Measurements from ENCODE around the gene DAD1. TPM values are rescaled to one million over a fixed set of nuclear protein-coding genes. Genes with fewer than 3 reads are reported as not detected.

Gene DAD1
- polyA plus RNA-seq, 1 donor (not counting 4 experiments of a cell fraction or from before 2014, with no cell fraction given) = 351 TPM

DNA sequence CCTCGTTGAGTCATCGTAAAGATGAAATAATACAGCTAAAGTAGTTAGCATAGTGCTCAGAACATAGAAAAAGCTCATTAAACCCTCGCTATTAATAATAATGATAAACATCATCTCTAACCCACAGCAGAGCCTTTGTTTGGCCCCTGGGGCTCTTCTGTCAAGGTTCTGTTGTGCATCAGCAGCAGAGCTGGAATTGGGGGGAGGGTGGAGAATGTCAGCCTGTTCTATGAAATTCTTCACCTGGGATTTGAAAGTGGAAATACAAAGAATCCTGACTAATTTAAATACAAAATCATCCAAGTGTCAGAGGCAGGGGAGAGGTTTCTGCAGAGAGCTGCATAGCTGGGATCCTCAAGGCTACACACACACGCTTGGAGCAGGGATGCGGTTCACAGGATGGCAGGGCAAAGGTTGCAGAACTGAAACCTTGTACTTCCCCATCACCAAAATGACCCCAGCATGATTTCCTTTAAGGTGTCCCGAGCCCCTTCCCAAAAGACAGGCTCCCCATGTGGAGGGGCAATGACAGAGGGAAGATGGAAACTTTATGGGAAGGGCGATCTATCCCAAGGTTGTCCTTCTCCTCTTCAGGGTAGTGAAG lies 71.8 kb downstream of the DAD1 start:
- peaks cover 23% of the 10 kb centered on the region for H3K4me1 ChIP-seq (ENCODE audit: control insufficient read depth, extremely low read depth, insufficient read depth, low read length)
- dilution Hi-C loops (cut with MboI; ENCODE audit: extremely low pct_ligation_motif_present, low sequenced_read_pairs) = no loop called here
- no peak for FAIRE-seq

GRCh38 chr14:22515929-22516328 lies 73.1 kb downstream of the DAD1 start:
- no peaks in the 10 kb centered on the region for H4K20me1 ChIP-seq (ENCODE audit: control insufficient read depth, extremely low read depth, insufficient read depth, low read length)
- FAIRE-seq = no peak
- no peak overlapping the region for H3K4me2 ChIP-seq (ENCODE audit: control insufficient read depth, extremely low read depth, insufficient read depth, low read depth, low read length)

More for the DNA sequence above, 71.8 kb downstream of the DAD1 start:
- H3K4me2 ChIP-seq (ENCODE audit: control insufficient read depth, extremely low read depth, insufficient read depth, low read depth, low read length) = no peak overlapping the region
- no peaks in the 10 kb centered on the region for H4K20me1 ChIP-seq (ENCODE audit: control insufficient read depth, extremely low read depth, insufficient read depth, low read length)
- H3K9me3 ChIP-seq (ENCODE audit: control insufficient read depth, low read depth, low read length) = no peaks in the 10 kb centered on the region
- no peak overlapping the region for H3K9ac ChIP-seq (ENCODE audit: control insufficient read depth, extremely low read depth, insufficient read depth, low read length)
- H3K79me2 ChIP-seq (ENCODE audit: control insufficient read depth, insufficient read depth, low read length) = no peaks in the 10 kb centered on the region
- TF ChIP-seq EZH2 (IDR thresholded peaks at IDR 0.05; ENCODE audit: low read length) (no peak), CTCF (optimal IDR thresholded peaks at IDR 0.05 in 1 of 3, IDR thresholded peaks at IDR 0.05 in 1 of 3, conservative IDR thresholded peaks at IDR 0.05 in 1 of 3; ENCODE audit: extremely low read depth in 1 of 3, insufficient read depth in 2 of 3, low read length in 3 of 3) (no peak)
- H3K4me3 ChIP-seq (ENCODE audit: control insufficient read depth in 2 of 3, extremely low read depth in 1 of 3, insufficient read depth in 2 of 3, low read depth in 1 of 3, low read length in 3 of 3) = no peak overlapping the region
- H3K36me3 ChIP-seq (ENCODE audit: control insufficient read depth in 2 of 2, extremely low read depth in 1 of 2, insufficient read depth in 2 of 2, low read length in 2 of 2) = no peaks in the 10 kb centered on the region
- no peak overlapping the region for H3K27ac ChIP-seq (ENCODE audit: control insufficient read depth, insufficient read depth, low read length)
- H3K9me1 ChIP-seq (ENCODE audit: control insufficient read depth, extremely low read depth, insufficient read depth, low read length) = no peaks in the 10 kb centered on the region
- no peaks in the 10 kb centered on the region for H3K27me3 ChIP-seq (ENCODE audit: control insufficient read depth, extremely low read depth, insufficient read depth, low read length)
- no peak for DNase-seq (ENCODE audit: low read depth, low spot score)
- H2AFZ ChIP-seq (ENCODE audit: control insufficient read depth, low read length) = no peak overlapping the region

More at GRCh38 chr14:22515929-22516328, 73.1 kb downstream of the DAD1 start:
- H3K9me1 ChIP-seq (ENCODE audit: control insufficient read depth, extremely low read depth, insufficient read depth, low read length) = no peaks in the 10 kb centered on the region
- dilution Hi-C loops (cut with MboI; ENCODE audit: extremely low pct_ligation_motif_present, low sequenced_read_pairs) = no loop called here
- H3K27ac ChIP-seq (ENCODE audit: control insufficient read depth, insufficient read depth, low read length) = no peak overlapping the region
- no peak overlapping the region for H3K4me3 ChIP-seq (ENCODE audit: control insufficient read depth in 2 of 3, extremely low read depth in 1 of 3, insufficient read depth in 2 of 3, low read depth in 1 of 3, low read length in 3 of 3)
- H3K79me2 ChIP-seq (ENCODE audit: control insufficient read depth, insufficient read depth, low read length) = no peaks in the 10 kb centered on the region
- H3K9ac ChIP-seq (ENCODE audit: control insufficient read depth, extremely low read depth, insufficient read depth, low read length) = no peak overlapping the region
- H3K4me1 ChIP-seq (ENCODE audit: control insufficient read depth, extremely low read depth, insufficient read depth, low read length) = peaks cover 21% of the 10 kb centered on the region
- H3K36me3 ChIP-seq (ENCODE audit: control insufficient read depth in 2 of 2, extremely low read depth in 1 of 2, insufficient read depth in 2 of 2, low read length in 2 of 2) = no peaks in the 10 kb centered on the region
- H2AFZ ChIP-seq (ENCODE audit: control insufficient read depth, low read length) = no peak overlapping the region
- TF ChIP-seq EZH2 (IDR thresholded peaks at IDR 0.05; ENCODE audit: low read length) = no peak
- no peaks in the 10 kb centered on the region for H3K27me3 ChIP-seq (ENCODE audit: control insufficient read depth, extremely low read depth, insufficient read depth, low read length)
- no peak for DNase-seq (ENCODE audit: low read depth, low spot score)
- H3K9me3 ChIP-seq (ENCODE audit: control insufficient read depth, low read depth, low read length) = no peaks in the 10 kb centered on the region

Small RNA genes within 50 kb of the gene (small RNA-seq; reads per million reads assigned to genes)
- gene TRAJ1 (ENCODE audit: insufficient read length in 3 of 3, low read depth in 3 of 3, low replicate concordance in 1 of 3) (0 reads per million in 3 experiments), gene TRAJ10 (ENCODE audit: insufficient read length in 3 of 3, low read depth in 3 of 3, low replicate concordance in 1 of 3) (0 reads per million in 3 experiments), gene TRAJ11 (ENCODE audit: insufficient read length in 3 of 3, low read depth in 3 of 3, low replicate concordance in 1 of 3) (0 reads per million in 3 experiments), gene TRAJ12 (ENCODE audit: insufficient read length in 3 of 3, low read depth in 3 of 3, low replicate concordance in 1 of 3) (0 reads per million in 3 experiments), gene TRAJ13 (ENCODE audit: insufficient read length in 3 of 3, low read depth in 3 of 3, low replicate concordance in 1 of 3) (0 reads per million in 3 experiments), gene TRAJ14 (ENCODE audit: insufficient read length in 3 of 3, low read depth in 3 of 3, low replicate concordance in 1 of 3) (0 reads per million in 3 experiments), gene TRAJ16 (ENCODE audit: insufficient read length in 3 of 3, low read depth in 3 of 3, low replicate concordance in 1 of 3) (0 reads per million in 3 experiments), gene TRAJ17 (ENCODE audit: insufficient read length in 3 of 3, low read depth in 3 of 3, low replicate concordance in 1 of 3) (0 reads per million in 3 experiments), gene TRAJ18 (ENCODE audit: insufficient read length in 3 of 3, low read depth in 3 of 3, low replicate concordance in 1 of 3) (0 reads per million in 3 experiments), gene TRAJ19 (ENCODE audit: insufficient read length in 3 of 3, low read depth in 3 of 3, low replicate concordance in 1 of 3) (0 reads per million in 3 experiments), gene TRAJ2 (ENCODE audit: insufficient read length in 3 of 3, low read depth in 3 of 3, low replicate concordance in 1 of 3) (0 reads per million in 3 experiments), gene TRAJ20 (ENCODE audit: insufficient read length in 3 of 3, low read depth in 3 of 3, low replicate concordance in 1 of 3) (0 reads per million in 3 experiments), gene TRAJ21 (ENCODE audit: insufficient read length in 3 of 3, low read depth in 3 of 3, low replicate concordance in 1 of 3) (0 reads per million in 3 experiments), gene TRAJ22 (ENCODE audit: insufficient read length in 3 of 3, low read depth in 3 of 3, low replicate concordance in 1 of 3) (0 reads per million in 3 experiments), gene TRAJ23 (ENCODE audit: insufficient read length in 3 of 3, low read depth in 3 of 3, low replicate concordance in 1 of 3) (0 to 0.33 (median 0) reads per million in 3 experiments), gene TRAJ24 (ENCODE audit: insufficient read length in 3 of 3, low read depth in 3 of 3, low replicate concordance in 1 of 3) (0 reads per million in 3 experiments), gene TRAJ25 (ENCODE audit: insufficient read length in 3 of 3, low read depth in 3 of 3, low replicate concordance in 1 of 3) (0 reads per million in 3 experiments), gene TRAJ26 (ENCODE audit: insufficient read length in 3 of 3, low read depth in 3 of 3, low replicate concordance in 1 of 3) (0 reads per million in 3 experiments), gene TRAJ27 (ENCODE audit: insufficient read length in 3 of 3, low read depth in 3 of 3, low replicate concordance in 1 of 3) (0 reads per million in 3 experiments), gene TRAJ28 (ENCODE audit: insufficient read length in 3 of 3, low read depth in 3 of 3, low replicate concordance in 1 of 3) (0 reads per million in 3 experiments), gene TRAJ3 (ENCODE audit: insufficient read length in 3 of 3, low read depth in 3 of 3, low replicate concordance in 1 of 3) (0 reads per million in 3 experiments), gene TRAJ4 (ENCODE audit: insufficient read length in 3 of 3, low read depth in 3 of 3, low replicate concordance in 1 of 3) (0 reads per million in 3 experiments), gene TRAJ5 (ENCODE audit: insufficient read length in 3 of 3, low read depth in 3 of 3, low replicate concordance in 1 of 3) (0 reads per million in 3 experiments), gene TRAJ6 (ENCODE audit: insufficient read length in 3 of 3, low read depth in 3 of 3, low replicate concordance in 1 of 3) (0 reads per million in 3 experiments), gene TRAJ7 (ENCODE audit: insufficient read length in 3 of 3, low read depth in 3 of 3, low replicate concordance in 1 of 3) (0 reads per million in 3 experiments), gene TRAJ8 (ENCODE audit: insufficient read length in 3 of 3, low read depth in 3 of 3, low replicate concordance in 1 of 3) (0 reads per million in 3 experiments), gene TRAJ9 (ENCODE audit: insufficient read length in 3 of 3, low read depth in 3 of 3, low replicate concordance in 1 of 3) (0 reads per million in 3 experiments)

Other genes with a start within 250 kb of the DAD1 start
- 13.9 to 28.3 TPM (median 17.7 TPM) in 3 replicates for gene ABHD4, start 9.1 kb upstream of the DAD1 start, polyA plus RNA-seq
- not detected in 3 replicates for gene OR6J1, start 55.1 kb upstream of the DAD1 start, polyA plus RNA-seq
- gene OXA1L, start 177.5 kb upstream of the DAD1 start, polyA plus RNA-seq = 129 to 150 TPM (median 130 TPM) in 3 replicates
- gene SLC7A7, start 226.2 kb upstream of the DAD1 start, polyA plus RNA-seq = 0.20 to 0.65 TPM (median 0.33 TPM) in 3 replicates
- 56.0 to 104 TPM (median 82.0 TPM) in 3 replicates for gene MRPL52, start 240.7 kb upstream of the DAD1 start, polyA plus RNA-seq
- 185 to 355 TPM (median 246 TPM) in 3 replicates for gene MMP14, start 247.4 kb upstream of the DAD1 start, polyA plus RNA-seq

All from keratinocyte (primary cell).